Neutrophil (primary cell): ENCODE results near the gene NCK2.

Experiments used
- H3K27ac ChIP-seq: fragments of 200-600 bp; sonication (generic); 2 replicates; pipeline ENCODE4 v1.5.1; 2016; ENCODE audit warnings: mild to moderate bottlenecking, moderate library complexity
- H3K27me3 ChIP-seq: fragments of 200-600 bp; sonication (generic); 2 replicates; pipeline ENCODE4 v1.6.0; 2016; ENCODE audit warnings: mild to moderate bottlenecking
- H3K36me3 ChIP-seq: fragments of 200-600 bp; sonication (generic); 2 replicates; pipeline ENCODE4 v1.5.1; 2017
- H3K4me1 ChIP-seq, 2 experiments: fragments of 200-600 bp in 1 of 2; sonication (generic) in 1 of 2; 1 replicate in 1 of 2; 2 replicates in 1 of 2; pipeline versions ENCODE4 v1.5.1 to v1.6.1; 2013 to 2016; ENCODE audit warnings: low read depth in 1 of 2, low read length in 1 of 2, mild to moderate bottlenecking in 1 of 2, moderate library complexity in 1 of 2; ENCODE audit not compliant: control insufficient read depth in 1 of 2, insufficient read depth in 1 of 2
- H3K4me3 ChIP-seq, 2 experiments: fragments of 200-600 bp in 1 of 2; sonication (generic) in 1 of 2; 1 replicate in 1 of 2; 2 replicates in 1 of 2; pipeline ENCODE4 v1.5.1; 2013 to 2016; ENCODE audit warnings: low read depth in 1 of 2, low read length in 1 of 2, mild to moderate bottlenecking in 1 of 2, moderate library complexity in 1 of 2
- H3K9me3 ChIP-seq: fragments of 200-600 bp; sonication (generic); 2 replicates; pipeline ENCODE4 v1.5.1; 2016
- TF ChIP-seq, protein P1 (sequence below): fragments of 200-600 bp; sonication (generic); IDR thresholded peaks from 2 replicates; pipeline ENCODE4 v1.5.1; 2016; ENCODE audit warnings: antibody characterized with exemption

Gene NCK2

DNA sequence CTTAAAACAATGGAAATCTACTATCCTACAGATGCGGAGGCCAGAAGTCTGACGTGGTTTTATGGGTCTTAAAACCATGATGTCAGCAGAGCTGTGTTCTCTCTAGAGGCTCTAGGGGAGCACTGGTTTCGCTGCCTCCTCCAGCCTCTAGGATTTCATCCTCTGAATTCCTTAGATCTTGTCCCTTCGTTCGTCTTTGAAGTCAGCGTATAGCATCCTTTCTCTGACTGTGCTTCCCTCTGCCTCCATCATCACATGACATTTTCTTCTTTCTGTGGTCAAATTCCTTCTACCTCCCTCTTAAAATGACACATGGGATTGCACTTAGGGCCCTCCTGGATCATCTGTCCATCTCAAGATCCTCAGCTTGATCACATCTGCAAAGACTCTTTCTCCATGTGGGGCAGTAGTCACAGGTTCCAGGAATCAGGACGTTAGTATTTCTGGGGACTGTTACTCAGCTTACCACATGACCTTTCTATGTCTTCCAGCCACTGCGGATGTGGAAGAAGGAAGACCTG, 22.7 kb upstream of the NCK2 start:
- Histone ChIP-seq H3K27ac (no peak overlapping the region), H3K4me1 (no peaks in the 10 kb centered on the region), H3K36me3 (no peaks in the 10 kb centered on the region), H3K4me3 (no peak overlapping the region), H3K9me3 (no peaks in the 10 kb centered on the region), H3K27me3 (peaks cover 11% of the 10 kb centered on the region)
- TF ChIP-seq, protein P1, sequence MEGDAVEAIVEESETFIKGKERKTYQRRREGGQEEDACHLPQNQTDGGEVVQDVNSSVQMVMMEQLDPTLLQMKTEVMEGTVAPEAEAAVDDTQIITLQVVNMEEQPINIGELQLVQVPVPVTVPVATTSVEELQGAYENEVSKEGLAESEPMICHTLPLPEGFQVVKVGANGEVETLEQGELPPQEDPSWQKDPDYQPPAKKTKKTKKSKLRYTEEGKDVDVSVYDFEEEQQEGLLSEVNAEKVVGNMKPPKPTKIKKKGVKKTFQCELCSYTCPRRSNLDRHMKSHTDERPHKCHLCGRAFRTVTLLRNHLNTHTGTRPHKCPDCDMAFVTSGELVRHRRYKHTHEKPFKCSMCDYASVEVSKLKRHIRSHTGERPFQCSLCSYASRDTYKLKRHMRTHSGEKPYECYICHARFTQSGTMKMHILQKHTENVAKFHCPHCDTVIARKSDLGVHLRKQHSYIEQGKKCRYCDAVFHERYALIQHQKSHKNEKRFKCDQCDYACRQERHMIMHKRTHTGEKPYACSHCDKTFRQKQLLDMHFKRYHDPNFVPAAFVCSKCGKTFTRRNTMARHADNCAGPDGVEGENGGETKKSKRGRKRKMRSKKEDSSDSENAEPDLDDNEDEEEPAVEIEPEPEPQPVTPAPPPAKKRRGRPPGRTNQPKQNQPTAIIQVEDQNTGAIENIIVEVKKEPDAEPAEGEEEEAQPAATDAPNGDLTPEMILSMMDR, result no peak

- H3K36me3 ChIP-seq, result no peaks in the 10 kb centered on the region
- no peak overlapping the region for H3K4me3 ChIP-seq
- H3K9me3 ChIP-seq, result no peaks in the 10 kb centered on the region
- H3K27ac ChIP-seq, result no peak overlapping the region
- H3K27me3 ChIP-seq, result peaks cover 11% of the 10 kb centered on the region
- TF ChIP-seq, protein P1, result no peak
- H3K4me1 ChIP-seq, result no peaks in the 10 kb centered on the region
Observed at GRCh38 chr2:105722726-105723297, 21.9 kb upstream of the NCK2 start.

DNA sequence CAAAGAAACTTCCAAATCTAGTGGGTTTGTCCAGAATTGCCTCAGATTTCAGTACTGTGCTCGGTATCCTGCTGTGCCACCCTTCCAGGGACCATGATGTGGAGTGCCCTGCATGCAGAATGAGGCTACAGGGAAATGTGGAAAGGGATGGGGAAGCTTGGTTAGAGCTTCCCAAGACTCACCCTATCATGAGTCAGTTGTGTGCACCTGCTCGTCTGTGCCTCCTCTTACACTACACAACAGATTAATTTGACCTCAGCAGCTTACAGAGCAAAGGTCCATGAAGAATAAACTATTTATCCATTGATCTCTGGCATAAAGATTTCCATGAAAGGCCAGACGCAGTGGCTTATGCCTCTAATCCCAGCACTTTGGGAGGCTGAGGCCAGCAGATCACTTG, 21.3 kb upstream of the NCK2 start:
- Histone ChIP-seq H3K36me3 (no peaks in the 10 kb centered on the region), H3K4me1 (no peaks in the 10 kb centered on the region), H3K4me3 (no peak overlapping the region), H3K9me3 (no peaks in the 10 kb centered on the region), H3K27me3 (peaks cover 9% of the 10 kb centered on the region), H3K27ac (no peak overlapping the region)
- TF ChIP-seq, protein P1, result no peak

- Histone ChIP-seq H3K36me3 (no peaks in the 10 kb centered on the region), H3K4me3 (no peak overlapping the region), H3K4me1 (no peaks in the 10 kb centered on the region), H3K9me3 (no peaks in the 10 kb centered on the region), H3K27me3 (no peaks in the 10 kb centered on the region), H3K27ac (no peak overlapping the region)
- TF ChIP-seq, protein P1, result no peak
Observed at GRCh38 chr2:105725388-105725787, 19.3 kb upstream of the NCK2 start.

DNA sequence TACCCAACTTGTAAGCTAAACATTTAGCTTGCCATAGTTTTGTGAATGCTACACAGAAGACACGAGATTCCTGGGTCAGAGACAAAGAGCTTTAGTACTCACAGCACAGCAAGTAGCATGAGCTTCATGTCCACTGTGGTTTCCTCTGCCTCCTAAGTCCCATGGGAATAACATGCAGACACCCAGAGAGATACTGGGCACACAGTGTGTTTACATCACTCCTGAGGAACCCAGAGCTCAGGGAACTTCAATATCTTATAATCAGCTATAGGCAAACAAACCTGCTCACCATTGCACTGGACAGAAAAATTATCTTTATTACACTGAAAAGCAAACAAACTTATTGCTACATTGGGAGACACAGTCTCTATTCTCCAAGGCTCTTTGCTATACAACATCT, 14.5 kb upstream of the NCK2 start:
- Histone ChIP-seq H3K4me3 (no peak overlapping the region), H3K36me3 (no peaks in the 10 kb centered on the region), H3K4me1 (no peaks in the 10 kb centered on the region), H3K27me3 (peaks cover 10% of the 10 kb centered on the region), H3K27ac (no peak overlapping the region), H3K9me3 (no peaks in the 10 kb centered on the region)
- TF ChIP-seq, protein P1, result no peak
